GM19043 (cell line): ENCODE measurements around the gene XIRP1.

Experiments
- ATAC-seq: cut with Tn5 transposase; IDR thresholded peaks from one replicate; pipeline ENCODE4 v1.9.1; 2021; ENCODE audit warnings: low read depth; ENCODE audit not compliant: unreplicated experiment

Gene XIRP1

DNA sequence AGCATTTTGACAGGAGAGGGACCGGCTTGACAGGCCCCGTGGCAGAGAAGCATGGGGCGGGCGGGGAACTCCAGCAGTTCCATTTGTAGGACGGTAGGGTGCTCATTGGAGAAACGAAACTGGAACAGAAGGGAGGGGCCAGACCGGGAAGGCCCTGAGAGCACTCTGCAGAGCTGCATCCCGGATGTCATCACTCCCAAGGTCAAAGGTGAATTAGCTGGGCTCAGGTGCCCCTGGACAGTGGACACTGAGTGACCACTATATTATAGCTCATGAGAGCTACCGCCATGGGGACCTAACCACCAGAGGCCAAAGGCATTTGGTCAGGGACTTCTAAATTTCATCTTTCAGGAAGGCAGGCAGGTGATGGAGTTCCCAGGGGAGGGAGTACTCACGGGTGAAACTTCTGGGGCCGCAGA is 46.3 kb downstream of the XIRP1 start:
- ATAC-seq: no peak

DNA sequence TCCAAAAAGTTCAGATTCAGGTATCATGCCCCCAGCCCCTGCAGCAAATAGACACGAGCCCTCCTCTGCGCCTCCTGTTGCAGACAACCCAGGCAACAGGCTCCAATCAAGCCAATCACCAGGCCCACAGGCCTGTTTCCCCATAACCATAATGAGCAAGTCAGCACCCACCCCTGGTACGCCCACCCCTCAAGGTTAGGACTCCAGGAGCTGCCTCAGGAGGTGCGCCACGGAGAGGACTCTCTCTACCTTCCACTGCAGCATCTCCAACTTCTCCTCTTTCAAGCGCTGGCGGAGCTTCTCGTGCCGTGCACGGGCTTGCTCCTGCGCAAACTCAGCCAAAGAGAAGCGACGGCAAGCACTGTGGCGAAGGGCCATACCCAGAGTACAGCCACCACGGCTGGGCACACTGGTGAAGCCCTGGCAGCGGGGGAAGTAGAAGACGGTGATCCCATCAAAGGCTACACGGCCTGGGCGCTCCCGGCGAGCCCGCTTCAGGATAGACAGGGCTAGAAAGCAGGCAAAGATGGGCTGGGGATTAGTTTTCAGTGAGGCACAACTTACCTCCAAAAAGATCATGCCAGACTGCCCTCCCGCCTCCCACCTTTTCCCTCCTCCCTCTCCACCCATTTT is 47.5 kb downstream of the XIRP1 start:
- ATAC-seq: no peak

DNA sequence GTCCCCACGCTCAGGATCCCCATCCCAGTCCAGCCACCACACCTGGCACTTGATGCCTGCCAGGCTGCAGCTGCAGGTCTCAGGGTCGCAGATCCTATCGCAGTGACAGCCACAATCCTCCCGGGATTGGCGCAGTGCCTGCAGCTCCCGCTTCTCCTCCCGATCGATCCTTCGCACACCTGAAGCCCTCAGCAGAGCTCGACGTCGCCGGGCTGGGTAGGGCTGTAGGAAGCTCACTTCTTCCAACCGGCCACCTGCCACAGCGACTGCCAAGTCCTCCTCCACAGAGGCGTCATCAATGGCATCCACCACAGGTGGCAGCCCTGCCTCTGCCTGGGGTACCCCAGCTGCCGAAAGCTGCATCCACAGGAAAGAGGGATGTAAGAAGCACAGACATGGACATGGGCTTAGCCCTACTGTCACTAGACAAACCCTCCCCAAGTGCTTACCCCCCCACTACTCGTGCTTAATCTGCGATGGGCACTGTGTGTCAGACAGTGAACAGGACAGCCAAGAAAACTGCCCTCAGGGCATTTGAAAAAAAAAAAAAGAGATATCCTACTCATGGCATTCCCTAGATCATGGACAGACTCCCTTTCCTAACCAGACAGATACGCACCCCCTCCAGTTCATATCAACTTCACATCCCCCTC is 48.2 kb downstream of the XIRP1 start:
- no peak for ATAC-seq

DNA sequence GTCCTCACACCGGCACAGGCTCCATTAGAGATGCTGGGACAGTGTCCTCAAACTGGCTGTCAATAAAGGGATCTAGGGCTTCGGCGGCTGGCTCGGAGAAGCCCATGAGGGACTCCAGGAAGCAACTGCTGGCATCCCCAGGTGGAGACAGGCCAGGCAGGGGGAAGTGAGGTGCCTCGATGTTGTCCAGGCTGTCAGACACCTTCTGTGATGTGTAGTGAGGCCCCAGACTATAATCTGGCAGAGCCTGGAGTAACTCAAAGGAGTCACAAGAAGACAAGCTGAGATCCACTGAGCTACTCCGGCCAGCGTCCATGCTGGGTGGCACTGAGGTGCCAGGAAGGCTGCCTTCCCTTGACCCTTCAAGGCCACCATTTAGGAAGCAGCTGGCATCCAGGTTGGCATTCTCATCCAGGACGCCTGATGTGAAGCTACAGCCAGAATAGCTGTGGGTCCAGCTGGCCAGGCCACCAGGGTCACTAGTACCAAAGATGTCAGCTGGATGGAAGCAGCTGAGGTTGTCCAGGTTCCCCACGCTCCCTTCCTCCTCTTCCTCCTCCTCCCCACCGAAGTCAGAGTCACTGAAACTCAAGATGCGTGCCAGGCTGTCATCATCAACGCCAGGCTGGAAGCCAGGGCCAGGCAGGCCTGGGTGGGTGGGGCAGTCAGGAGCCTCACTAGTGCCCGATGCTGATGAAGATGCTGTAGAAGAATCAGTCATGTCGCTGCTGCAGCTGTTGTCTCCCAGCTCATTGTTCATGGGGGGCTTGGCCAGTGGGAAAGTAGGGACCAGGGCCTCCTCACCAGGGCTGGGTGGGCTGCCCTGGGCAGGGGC is 49.1 kb downstream of the XIRP1 start:
- no peak for ATAC-seq

DNA sequence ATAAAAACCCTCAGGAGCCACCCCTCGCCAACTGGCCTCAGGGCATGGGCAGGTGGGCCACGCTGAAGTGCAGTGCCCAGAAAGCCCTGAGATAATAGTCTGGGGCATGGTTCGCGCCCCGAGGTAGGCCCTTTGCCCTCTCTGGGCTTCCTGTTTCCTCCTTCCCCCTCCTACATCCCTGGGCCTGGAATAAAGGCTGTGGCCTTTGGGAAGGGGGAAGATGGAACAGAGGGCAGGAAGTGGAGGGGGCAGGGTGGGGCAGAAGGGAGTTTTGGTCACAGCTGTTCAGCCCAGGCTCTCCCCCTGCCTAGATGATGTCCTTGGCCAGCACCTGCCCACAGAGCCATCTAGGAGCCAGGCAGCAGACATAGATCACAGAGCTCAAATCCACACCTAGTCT is 50.3 kb downstream of the XIRP1 start:
- no peak for ATAC-seq

DNA sequence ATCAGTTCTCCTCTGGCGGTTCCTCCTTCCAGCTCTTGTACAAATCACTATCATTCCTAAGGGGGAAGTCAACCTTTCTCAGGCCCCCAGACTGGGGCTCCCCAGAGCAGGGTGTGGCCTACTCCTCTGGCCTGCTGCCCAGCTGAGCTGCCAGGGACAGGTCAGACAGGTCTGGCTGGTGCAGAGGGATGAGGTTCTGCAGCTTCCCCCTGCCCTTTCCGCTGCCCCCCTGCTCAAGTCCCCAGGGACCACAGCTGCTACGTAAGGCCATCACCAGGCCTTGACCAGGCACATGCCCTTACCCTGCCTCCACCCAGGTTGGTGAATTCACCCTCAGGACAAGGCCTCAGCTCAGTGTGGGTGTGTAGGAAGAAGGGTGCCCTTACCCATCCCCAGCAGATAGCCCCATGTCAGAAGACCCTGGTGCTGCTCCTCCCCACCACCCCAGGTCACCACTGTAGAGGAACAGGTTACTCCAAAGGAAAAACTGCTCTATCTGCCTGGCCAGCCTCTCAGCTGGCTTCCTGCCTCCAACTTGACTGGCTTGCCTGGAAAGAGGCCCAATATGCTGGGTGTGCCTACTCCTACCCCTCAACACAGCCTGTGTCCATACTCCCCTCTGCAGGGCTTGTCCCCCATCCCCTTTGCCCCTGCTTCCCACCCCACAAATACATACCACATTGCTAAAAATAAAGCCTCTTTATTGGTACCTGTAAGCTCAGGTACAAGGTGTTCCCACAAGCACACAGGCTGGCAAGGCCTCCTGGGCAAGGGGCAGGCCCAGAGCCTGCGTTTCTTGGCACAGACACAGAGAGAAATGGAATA is 51.0 kb downstream of the XIRP1 start:
- no peak for ATAC-seq

DNA sequence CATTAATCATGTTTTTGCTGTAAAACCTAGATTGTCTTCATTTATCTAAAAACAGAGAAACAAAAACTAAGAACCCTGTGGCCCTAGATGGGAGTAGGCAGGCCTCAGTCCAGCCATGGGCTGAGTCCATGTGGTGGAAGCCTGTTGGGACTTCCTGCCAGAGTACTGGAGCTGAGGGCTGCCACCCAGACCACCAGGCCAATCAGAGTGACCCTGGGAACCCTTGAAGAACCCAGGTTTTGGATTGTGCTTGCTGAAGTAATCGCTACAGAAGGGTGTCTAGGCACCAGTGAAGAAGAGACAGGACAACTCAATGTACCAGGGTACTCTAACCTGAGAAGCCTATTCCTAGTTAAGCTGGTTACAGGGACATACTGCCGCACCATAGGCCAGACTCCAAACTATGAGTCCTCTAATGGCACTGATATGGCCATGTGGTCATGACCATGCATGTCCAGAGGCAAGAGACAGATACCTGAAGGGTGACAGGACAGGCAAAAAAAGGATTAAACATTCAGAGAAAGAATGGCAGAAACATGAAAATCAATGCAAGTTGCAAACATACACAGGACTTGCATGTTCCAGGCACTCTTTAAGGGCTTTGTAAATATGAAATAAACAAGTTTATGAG is 51.9 kb downstream of the XIRP1 start:
- ATAC-seq: no peak

DNA sequence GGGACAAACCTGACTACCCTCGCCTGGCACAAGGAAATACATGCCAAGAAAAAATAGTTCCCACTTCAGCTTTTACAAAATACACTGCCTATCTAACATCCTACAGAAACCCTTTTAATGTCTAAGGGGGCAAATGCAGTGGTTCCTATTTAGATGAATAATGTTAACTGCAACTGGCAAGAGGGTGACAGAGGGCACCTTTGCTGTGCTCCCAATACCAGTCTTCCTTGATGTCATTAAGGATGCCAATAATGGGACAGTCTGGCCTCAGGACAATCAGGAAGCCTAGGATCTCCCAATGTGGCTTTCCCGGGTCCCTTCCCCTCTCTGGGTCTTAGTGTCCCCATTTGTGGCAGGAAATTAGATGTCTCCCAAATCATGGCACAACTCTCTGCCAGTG is 53.0 kb downstream of the XIRP1 start:
- ATAC-seq: no peak

DNA sequence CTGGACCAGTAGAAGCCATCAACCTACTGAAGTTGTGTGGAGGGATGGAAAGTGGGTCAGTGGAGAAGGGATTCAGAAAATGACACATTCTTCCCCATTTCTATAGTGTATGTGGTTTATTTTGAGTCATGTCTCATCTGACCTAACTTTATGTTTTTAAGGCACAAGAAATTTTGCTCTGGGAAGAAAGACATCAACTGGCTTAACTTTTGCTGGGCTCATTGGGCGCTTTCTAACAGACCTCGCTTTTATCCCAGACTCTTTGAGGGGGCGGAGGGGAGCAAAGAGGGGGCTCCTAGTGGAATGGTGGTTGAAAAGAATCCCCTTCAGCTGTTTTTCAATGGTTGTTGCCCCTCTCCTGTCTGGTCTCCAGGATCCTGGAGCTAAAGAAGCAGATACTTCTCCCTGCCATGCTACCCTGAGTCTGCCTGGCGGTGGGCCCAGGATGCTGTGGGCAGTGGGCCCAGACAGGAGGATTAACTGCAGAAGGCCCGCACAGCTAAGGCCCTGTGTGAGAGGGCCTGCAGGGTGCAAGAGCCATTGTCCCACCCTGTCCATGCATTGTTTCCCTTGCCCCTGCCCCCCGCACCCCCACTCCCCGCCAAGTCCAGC is 53.5 kb downstream of the XIRP1 start:
- no peak for ATAC-seq

DNA sequence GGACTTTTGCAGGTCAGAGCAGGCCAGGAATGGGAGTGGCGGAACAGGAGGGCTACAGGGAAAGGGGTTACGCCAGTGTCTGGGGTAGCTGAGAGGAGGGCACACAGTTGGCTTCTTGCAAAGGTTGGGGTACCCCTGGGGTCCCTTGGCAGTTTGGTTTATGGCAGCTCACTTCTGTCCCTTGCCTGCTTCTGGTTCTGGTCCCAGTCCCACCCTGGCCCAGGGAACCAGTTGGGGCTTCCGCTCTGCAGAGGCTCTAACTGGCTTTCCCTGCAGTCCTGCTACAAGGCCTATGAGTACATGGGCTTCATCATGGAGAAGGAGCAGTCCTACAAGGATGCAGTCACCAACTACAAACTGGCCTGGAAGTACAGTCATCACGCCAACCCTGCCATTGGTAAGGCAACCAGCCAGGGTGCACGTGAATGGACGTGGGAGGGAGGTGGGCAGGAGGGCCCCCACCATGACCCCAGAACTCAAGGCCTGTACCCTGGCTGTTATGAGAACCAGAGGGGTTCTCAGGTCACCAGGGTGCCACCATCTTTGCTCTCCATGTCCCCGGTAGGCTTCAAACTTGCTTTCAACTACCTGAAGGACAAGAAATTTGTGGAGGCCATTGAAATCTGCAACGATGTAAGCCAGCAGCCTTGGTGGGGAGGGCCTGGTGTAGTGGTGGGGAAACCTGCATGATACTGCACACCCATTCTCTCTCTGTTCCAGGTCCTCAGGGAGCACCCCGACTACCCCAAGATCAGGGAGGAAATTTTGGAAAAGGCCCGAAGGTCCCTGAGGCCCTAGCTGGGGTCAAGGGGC is 54.2 kb downstream of the XIRP1 start:
- ATAC-seq: no peak

DNA sequence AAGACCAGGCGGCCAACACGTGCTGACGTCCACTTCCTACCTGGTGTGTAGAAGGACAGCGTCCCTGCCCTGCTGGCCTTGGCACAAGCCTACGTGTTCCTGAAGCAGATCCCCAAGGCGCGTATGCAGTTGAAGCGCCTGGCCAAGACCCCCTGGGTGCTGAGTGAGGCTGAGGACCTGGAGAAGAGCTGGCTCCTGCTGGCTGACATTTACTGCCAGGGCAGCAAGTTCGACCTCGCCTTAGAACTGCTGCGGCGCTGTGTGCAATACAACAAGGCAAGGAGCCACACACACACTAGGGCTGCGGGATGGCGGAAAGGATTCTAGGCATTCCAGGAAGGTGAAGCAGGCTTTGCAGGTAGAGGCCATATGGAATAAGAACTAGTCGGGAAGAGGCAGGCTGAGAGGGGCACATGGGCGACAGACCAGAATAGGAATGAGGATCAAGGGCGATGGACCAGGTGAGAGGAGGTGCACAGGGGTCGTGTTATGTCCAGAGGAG is 54.9 kb downstream of the XIRP1 start:
- no peak for ATAC-seq

DNA sequence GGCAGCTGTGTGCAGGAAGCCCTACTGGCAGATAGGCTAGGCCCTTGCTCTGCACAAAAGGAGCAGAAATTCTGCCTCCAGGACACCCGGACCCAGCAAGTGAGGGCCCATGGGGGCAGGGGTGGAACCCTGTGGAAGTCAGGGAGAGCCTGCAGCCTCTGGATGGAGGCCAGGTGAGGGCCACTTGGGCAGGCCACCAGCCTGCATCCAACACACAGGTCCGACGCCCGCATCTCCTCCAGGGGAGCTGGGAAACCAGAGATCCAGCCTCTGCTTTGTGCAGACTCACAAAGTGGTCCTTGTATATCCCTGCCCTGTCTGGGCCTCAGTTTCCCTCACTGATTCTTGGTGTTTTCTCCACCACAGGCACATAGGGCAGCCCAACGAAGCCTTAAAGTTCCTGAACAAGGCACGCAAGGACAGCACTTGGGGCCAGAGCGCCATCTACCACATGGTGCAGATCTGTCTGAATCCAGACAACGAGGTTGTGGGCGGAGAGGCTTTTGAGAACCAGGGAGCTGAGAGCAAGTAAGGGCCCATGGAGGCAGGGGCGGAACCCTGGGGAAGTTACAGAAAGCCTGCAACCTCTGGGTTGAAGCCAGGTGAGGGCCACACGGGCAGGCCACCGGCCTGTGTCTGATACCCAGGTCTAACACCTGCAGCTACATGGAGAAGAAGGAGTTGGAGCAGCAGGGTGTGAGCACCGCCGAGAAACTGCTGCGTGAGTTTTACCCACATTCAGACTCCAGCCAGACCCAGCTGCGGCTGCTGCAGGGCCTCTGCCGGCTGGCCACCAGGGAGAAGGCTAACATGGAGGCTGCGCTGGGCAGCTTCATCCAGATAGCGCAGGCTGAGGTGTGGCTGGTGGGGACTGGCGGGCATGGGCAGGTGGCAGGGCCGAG is 55.6 kb downstream of the XIRP1 start:
- no peak for ATAC-seq

DNA sequence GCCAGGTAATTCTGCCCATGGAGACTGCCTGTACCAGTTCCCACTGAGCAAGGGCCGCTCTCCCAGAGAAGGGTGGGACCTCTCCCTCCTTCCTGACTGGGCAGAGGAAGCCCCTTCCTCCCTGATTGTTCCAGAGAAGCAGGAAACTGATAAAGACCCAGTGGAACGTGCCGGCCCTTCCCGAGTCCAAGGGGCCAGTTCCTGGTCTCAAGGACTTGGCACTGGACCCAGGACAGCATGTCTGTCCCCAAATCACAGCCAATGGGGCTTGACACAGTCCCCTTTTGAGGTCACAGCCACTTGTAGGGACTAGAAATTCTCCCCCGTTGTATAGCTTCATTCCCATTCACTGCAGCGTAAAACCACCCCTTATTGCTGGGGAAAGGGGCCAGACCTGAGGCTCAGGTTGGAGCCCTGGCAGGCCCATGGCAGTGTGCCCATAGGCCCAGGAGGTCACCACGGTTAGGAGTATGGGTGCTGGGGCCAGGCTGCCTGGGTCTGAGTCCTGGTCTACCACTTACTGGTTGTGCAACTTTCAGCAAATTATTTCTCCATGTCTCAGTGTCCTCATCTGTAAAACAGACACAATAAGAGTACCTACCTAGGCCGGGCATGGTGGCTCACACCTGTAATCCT is 57.1 kb downstream of the XIRP1 start:
- no peak for ATAC-seq

DNA sequence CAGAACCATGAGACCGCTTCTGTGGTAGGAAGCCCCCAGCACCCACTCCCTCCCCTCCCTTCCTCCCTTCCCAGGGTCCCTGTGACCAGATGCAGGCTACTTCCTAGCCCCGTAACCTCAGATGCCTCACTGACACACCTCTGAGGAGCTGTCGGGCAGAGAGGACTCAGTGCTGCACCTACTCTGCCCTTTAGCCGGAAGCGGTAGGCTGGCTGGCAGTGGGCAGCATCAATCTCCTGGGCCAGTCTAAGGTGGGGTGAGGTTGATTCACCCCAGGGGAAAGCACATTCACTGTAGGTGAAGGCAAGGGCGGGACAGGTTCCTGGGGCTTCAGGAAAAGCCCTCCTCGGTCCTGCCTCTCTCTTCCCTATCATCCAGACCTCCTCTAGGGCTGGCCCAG is 58.1 kb downstream of the XIRP1 start:
- no peak for ATAC-seq

DNA sequence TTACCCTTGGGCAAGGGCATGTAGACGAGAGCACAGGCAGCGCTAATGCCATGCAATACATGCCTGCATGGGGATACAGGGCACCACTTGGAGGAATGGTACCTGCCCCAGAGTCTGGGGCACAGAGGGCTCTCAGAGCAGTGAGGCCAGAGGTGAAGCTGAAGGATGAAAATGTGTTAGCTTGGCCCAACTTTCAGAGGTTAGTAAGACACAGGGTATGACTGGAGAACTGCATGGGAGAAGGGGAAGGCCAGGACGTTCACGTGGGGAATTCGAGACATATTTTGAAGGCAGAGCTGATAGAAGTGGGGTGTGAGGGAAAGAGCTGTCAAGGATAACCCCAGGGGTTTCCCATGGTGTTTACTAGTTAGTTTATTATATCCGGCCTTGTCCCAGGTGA is 58.6 kb downstream of the XIRP1 start:
- no peak for ATAC-seq
